Left forelimb (tissue), 1 donor: ENCODE data around the gene TRIM52.
A peak's percentile ranks its signal among the peaks of the same experiment; 100 is the strongest.
"Not testable (repeated sequence)": the region's sequence is repeated elsewhere in the genome, so short reads cannot be mapped to it uniquely, and the experiment has no call there.

Source experiments
- DNase-seq: peaks from one replicate; pipeline ENCODE4 v3.0.0-alpha.2; 2018; ENCODE audit warnings: low spot score

TRIM52 gene

DNA sequence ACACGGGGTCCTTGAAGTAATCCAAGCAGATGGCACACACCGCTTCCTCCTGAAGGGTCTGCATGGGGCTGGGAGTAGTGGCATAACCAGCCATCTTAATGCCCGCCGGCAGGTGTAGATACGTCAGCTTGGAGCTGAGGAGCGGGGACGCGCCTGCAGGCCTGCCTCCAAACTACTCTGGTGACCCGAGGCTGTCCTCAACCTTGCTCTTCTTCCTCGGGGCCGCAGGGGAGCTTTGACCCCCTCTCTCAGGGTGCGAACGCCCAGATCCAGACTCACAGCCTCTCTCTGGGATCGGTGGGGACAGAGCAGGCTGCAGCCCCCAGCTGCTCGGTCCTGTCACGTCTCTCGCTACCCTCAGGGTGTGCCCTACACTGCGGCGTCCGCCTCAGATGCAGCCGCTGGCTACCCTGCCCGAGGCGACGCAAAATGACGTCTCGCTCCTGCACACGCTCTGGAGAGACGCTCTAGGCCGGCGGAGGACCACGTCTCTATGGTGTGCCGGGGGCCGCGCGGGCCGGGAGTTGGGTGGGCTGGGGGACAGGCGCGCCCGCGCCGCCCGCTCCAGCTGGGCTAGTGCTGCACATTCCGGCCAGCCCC is at the start of gene TRIM52:
TRIM52 (minus strand) TSS at position 424 of the 600 bp plus-strand sequence; CDS start at position 94, 330 bp downstream.
- DNase-seq, result peak; percentile 94

DNA sequence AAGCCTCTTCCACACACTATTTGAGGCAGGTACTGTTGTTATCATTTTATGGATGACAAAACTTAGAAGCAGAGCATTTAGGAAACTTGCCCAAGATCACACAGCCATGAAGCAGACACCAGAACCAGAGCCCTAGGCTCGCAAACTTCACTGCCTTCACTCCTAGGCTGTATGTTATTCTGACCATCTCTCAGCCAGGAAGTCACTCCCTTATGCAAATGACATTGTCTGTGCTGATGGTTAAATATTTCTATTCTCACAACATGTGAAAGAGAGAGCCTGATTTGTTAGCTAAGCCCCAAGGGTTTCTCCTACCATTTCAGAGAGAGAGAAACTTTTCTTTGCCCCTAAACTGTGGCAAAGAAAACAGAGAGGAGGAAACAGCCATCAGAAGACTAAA is 26.4 kb upstream of the TRIM52 start:
- not testable (repeated sequence) for DNase-seq

DNA sequence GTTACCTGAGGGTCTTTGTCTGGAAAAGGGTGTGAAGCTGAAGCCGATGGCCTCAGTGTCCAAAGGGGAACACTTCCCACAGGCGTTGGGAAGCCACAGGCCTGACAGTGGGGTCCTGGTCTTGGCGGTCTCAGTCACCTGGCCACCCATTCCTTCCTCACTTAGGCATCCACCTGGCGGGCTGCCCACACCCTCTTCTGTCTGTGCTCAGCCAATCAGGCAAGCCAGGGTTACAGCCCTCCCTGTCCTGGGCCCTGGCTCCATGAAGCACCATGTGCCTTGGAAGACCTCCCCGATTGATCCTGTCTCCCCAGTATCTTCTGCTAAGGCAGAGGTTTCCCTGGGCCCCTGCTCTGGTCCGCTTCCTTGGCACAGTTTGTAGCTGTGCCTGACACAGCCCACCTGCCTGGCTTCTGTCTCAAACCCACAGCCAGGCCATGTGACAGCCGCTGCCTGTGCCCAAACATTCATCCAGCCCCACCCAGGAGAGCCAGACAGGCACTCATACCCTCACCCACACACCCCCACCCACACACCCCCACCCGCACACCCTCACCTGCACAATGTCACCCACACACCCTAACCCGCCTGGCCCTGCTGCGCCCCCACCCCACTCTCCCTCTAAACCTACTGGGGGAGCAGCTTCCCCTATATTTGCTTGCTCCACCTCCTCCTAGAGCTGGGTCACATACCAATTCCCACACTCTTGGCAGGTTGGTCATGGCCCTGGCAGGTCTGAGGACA is 25.2 kb upstream of the TRIM52 start:
- not testable (repeated sequence) for DNase-seq

DNA sequence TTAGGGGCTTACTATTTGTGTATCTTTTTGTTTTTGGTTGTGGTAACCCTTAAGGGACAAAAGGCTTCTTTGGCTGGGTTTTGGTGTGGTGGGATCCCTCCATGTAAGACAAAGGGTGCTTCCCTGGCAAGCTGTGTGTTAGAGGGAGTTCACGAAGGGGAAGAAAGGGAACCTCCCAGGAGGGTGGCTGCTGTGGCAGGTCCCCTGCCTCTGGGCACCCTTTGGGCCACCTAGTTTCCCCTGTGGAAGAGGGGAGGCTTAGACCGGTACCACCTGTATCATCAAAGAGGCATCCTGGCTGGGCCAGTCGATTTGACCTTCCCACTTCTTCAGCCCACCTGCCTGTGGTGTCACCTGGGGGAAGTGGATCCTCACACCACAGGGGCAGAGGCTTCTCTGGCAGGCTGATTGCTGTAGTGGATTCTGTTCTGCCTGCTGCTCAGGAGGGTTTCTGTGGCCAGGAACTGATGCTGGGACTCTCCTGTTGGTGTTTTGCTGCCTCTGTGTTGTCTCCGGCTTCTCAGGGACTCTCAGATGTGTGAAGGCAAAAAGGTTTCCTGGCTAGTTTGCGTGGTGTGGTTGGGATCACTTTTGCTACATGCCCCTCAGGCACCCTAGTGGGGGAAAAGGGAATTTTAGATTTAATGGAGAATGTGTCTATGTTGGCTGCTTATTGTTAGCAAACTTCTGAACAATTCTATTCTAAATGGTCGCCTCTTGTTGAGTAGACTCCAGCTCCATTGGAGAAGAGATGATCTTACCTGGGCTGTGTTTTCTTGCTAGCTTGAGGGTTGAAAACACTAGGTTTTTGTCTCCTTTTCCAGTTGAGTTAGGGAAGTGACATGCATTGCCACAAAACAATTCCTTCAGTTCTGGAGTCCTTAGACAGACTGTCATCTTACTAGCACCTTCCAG is 23.2 kb upstream of the TRIM52 start:
- DNase-seq, result not testable (repeated sequence)

DNA sequence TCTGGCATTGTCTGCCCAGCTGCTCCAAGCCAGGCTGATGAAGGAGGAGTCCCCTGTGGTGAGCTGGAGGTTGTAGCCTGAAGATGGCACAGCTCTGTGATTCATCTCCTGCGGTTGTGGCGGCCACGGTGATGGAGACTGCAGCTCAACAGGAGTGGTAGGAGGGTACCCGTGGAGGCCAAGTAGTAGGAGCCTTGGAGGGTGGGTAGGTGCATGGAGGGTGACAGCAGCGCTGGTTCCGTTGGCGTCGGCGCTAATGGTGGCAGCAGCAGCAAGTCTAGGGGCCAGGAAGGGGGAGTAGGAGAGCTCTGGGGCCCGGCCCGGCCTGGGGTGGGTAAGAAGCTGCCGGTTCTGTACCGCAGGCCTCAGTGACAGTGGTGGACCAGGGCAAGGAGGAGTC is 22.4 kb upstream of the TRIM52 start:
- no peak for DNase-seq

DNA sequence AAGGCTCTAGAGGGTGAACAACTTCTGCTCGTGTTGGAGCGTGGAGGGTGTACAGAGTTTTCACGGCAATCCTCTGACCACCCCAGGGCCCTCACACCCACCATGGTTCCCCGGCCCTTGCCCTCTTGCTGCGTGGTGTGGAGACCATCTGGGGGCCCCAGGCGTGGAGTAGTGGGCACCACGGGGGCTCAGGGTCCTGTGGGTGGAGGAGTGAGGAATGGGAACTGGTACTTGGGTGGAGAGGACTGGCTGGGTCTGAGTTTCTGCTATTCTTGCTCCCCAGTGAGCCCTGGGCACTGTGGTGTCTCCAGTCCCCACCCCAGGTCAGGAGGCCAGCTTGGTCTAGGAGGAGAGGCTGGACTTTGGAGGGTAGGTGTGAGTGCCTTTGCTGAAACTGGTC is 21.9 kb upstream of the TRIM52 start:
- no peak for DNase-seq

DNA sequence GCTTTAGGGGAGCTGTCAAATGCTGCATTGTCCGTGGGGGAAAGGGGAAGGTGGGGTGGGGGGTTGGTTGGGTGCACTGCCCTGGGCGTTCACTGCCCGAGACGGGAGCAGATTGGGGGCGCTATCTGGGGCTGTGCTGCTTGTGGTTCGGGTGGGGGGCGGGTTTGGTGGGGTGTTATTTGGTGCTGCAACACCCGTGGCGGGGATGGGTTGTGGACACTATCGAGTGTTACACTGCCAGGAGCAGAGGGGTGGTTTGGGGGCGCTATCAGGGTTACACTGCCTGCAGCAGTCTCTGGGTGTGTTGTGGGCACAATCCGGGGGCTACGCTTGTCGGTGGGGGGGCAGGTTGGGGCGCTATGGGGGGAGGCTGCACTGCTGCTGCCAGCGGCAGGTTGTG is 21.5 kb upstream of the TRIM52 start:
- DNase-seq, result not testable (repeated sequence)

DNA sequence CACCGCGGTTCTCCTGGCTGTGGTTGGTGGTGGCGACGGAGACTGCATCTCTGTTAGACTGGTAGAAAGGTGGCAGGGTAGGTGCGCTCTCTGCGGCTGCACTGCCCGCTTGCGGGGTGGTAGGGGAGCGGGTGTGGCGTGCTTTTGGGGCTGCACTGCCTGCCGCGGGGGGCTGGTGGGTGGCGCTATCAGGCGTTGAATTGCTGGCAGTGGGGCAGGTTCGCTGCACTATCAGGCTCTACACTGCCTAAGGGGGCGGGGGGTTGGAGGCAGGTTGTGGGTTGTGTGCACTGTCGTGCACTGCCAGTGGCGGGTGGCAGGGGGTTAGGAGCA is 21.0 kb upstream of the TRIM52 start:
- DNase-seq, result no peak

DNA sequence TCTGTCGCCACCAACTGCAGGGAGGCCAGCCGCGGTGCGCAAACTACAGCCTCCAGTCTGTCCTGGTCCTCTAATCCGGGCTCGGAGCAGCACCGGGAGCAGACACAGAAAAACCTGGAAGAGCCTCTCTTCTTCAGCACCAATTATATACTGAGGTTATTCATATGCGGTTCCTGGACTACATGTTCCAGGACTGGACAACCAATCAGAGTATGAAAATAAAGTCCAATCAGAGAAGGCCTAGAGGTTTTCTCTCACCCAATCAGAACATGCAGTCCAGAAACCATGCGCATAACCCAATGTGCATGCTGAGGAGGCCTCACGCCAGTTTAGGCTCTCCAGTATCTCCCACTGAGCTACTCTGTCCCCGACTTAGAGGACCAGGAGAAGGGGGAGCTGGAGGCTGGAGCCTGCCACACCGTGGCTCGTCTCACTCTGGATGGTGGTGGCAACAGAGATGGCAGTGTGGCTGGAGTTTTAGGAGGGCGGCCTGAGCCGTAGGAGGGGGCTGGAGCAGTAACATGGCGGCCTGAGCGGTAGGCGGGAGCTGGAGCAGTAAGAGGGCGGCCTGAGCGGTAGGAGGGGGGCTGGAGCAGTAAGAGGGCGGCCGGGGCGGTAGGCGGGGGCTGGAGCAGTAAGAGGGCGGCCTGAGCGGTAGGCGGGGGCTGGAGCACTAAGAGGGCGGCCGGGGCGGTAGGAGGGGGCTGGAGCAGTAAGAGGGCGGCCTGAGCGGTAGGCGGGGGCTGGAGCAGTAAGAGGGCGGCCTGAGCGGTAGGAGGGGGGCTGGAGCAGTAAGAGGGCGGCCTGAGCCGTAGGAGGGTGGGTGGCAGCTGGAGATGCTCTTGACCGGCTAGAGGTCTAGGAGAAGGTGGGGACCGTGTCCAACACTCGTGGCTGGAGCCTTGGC is 20.4 kb upstream of the TRIM52 start:
- no peak for DNase-seq

DNA sequence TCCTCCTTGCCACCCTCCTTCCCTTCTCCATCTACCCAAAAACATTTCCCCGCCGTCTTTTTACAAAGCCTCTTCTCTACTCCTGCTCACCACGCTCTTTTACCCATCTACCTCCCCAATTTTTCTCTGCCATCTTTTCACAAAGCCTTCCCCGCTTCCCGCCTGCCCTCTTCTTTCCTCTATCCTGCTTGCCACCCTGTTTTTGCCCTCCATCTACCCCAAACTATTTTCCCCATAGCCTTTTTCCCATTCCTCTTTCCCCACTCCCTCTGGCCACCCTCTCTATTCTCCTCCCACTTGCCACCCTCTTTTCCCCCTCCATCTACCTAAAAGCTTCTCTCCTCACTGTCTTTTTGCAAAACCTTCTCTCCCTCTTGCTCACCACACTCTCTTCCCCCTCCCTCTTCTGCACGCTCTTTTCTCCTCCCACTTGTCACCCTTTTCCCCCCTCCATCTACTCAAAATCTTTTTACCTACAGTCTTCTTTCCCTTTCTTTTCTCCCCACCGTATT is 19.4 kb upstream of the TRIM52 start:
- no peak for DNase-seq

DNA sequence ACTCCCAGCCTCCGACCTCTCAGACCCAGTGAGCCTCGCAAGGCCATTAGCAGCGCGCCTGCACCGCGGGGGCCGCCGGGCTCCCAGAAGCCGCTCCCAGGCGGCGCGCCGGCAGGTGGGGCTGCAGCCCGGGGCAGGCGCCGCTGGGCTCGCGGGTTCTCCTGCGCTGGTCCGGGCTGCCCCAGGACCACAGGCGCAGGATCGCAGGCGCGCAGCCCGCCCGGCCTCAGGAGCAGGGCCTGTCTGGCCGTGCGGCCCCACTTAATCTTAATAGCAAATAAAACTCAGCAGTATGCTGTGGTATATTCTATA is 12.4 kb upstream of the TRIM52 start:
- DNase-seq, result not testable (repeated sequence)

DNA sequence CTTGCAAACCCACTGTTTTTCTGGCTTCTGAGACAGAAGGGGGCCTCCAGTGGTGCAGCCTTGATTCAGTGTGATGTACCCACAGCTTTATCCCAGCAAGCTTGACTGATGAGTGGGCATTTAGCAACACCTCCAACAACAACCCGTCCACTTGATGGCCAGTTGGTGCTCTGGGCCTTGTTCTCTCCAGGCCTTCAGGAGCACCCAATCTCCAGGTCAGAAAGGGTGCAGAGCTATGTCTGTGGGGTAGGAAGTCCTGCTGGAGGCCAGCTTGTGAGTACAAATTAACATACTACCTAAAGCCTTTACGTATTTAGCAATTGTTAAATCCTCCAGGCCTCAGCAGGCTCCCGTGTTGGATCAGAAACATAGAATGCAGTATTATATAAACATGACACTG is 10.1 kb upstream of the TRIM52 start:
- no peak for DNase-seq

DNA sequence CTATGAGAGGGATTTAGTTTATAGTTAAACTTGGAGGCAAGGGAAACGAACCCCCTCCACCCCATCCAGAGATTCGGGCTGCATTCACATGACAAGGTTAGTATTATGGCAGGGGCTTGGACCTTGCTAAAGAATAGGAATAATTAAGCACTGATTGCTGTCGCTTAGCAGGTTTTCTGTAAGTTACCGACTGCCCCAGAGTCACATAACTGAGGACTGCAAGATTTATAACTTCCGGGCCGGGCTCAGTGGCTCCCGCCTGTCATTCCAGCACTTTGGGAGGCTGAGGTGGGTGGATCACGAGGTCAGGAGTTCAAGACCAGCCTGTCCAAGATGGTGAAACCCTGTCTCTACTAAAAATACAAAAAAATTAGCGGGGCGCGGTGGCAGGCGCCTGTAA is 7.0 kb upstream of the TRIM52 start:
- DNase-seq, result not testable (repeated sequence)

DNA sequence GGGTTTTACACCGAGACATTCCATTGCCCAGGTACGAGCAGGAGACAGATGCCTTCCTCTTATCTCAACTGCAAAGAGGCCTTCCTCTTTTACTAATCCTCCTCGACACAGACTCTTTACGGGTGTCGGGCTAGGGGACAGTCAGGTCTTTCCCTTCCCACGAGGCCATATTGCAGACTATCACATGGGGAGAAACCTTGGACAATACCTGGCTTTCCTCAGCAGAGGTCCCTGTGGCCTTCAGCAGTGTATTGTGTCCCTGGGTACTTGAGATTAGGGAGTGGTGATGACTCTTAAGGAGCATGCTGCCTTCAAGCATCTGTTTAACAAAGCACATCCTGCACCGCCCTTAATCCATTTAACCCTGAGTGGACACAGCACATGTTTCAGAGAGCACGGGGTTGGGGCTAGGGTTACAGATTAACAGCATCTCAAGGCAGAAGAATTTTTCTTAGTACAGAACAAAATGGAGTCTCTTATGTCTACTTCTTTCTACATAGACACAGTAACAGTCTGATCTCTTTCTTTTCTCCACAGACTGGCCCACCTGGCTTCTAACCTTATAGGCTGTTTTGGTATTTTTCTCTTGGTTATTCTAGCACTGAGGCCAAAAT is 6.5 kb upstream of the TRIM52 start:
- not testable (repeated sequence) for DNase-seq

DNA sequence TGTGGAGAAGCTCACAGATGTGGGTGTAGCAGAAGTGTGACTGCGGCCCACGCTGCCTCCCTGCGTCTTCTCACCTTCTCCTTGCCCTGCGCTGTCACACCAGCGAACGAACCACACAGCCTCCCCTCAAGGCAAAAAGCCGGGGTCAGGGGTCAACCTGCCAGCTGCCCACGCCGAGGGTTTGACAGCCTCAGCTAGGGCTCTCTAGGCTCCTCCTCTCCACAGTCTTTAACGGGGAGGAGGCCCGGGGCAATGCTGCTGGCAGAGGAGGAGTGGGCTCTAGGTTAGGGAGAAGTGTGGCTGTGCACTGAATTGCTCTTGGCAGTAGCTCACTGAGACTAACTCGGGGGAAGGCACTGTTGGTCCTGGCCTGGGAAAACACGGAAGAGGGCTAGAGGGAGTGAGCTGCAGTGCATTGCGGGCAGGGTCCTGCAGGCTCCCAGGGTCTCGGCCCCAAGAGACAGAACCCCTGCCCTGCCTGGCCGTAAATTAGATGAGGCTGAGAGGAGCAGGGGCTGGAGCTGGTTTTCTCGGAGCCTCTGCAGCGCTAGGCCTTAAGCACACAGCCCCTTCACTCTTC is 4.2 kb upstream of the TRIM52 start:
- no peak for DNase-seq

DNA sequence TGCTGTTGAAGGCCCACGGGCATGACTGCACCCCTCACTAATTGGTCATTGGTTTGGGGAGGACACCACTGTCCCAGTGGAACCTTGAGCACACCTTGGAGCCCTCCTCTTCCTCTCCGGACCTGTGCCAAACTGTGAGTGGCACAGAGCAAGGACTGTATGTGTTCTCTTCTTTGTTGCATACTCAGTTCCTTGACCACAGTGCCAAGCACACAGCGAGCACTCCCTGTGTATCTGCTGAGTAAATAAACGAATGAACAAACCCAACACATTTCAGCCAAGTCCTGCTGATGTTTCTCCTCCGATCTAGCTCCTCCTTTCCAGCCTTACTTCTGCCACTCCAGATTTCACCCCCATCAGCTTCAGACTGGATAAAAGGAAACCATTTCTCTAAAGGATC is 2.7 kb upstream of the TRIM52 start:
- DNase-seq, result no peak

DNA sequence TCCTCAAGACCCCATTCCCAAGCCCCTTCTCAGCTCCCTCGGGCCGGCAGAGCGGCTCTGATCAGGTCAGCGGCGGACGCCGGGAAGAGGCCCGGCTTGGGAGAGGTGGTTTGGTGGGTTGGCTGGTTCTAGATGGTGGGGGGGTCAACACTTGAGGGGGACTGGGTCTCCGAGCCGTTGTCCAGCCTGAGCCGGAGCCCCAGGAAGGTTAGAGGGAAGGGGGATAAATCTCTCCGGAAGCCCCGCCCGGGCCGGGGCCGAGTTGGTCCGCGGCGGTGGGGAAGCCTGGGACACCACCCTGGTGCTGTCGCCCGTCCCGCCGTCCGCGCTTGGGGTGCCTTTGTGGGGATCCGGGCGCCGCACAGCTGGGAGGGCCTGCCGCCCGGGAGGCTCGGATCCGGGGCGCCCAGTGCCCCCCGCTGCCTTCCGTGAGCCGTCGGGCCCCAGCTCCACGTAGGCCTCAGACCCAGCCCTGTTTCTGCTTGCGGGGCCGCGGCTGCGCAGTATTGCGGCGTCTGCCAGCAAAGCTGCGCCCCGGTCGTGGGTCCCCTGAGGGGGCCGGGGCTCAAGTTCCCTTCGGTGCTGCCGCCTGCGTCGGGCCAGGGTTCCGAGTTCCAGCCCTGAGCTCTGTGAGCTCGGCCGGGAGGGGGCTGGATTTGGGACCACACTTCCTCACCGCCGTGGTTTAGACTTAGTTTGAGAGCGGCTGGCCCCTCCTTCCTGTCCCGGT is 542 bp upstream of the TRIM52 start:
- DNase-seq, result peak; percentile 88

DNA sequence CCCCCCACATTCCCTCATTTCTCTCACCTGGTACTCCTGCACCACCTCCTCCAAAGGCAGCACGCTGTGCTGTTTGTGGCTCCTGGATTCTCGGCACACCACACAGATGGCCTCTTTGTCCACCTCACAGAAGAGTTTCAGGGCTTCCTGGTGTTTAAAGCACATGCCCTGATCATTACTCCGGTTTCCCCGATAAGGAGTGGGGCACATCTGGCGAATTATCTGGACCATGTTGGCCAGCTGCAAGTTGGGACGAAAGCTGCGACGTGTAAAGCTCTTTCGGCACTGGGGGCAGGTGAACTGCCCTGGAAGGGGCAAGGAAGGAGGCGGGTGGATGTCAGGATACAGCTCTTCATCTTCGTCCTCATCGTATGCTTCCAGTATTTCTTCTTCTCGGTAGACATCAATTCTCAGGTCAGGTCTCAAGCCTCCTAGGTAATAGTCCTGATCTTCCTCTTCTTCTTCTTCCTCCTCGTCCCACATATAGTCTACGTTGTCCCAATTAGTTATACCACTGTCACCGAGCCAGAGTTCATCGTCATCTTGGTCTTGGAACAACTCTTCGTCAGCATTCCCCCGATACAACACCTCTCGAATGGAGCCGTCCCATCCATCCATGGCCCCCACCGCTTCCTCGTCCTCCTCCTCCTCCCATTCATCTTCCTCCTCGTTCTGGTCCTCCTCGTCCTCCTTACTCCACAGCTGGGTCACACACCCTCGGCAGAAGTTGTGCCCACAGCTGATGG is 796 bp downstream of the TRIM52 start:
- DNase-seq, result no peak

DNA sequence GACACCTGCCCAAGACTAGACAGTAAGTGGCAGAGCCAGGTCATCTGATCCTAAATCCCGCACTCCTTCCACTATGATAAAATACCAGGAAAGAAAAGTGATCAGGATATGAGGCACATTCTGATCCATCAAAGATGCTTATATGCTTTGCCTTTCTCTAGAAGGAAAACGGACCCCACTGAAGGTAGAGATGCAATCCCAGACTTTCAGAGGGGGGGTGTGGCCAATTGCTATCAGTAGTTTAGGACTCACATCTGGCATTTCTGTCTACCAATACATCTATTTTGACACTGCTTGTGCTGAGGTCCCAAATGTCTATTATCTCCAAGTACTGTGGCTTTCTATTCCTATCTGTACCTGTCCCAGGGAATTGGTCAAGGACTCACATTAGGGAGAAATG is 1.7 kb downstream of the TRIM52 start:
- no peak for DNase-seq

DNA sequence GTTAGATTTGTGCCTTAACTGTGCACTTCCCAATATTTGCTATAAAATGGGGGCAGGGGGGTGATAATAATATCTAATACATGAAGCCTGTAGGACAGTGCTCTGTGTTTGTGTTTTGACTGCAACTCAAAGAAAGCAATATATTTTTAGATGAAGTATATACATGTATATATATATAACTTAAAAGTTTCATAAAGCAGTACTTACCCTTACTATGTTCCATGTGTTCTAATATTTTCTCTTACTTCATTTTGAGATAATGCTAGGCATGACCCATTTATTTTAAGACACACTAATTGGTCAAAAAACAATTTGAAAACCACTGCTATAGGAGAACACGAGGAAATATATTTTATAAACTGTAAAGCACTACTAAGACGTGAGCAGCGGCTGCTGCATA is 2.4 kb downstream of the TRIM52 start:
- DNase-seq, result no peak
